Stimulated activated CD4-positive, alpha-beta T cell treated with anti-CD3 and anti-CD28 coated beads, Interleukin-15, amount 100 ng/mL, for 1 hour (primary cell): ENCODE measurements around the gene TRPV4.

Experiments used
- DNase-seq, 2 donors: peaks; one replicate each; pipeline ENCODE4 v3.0.0-alpha.2; 2020; ENCODE audit warnings: low read depth in 1 of 2, low spot score in 1 of 2

TRPV4 gene

GRCh38 chr12:109781668-109782325, 51.4 kb downstream of the TRPV4 start:
- no peak for DNase-seq

GRCh38 chr12:109779382-109779781, 53.8 kb downstream of the TRPV4 start:
- DNase-seq = no peak

GRCh38 chr12:109778684-109779083, 54.5 kb downstream of the TRPV4 start:
- no peak for DNase-seq

GRCh38 chr12:109777544-109777943, 55.7 kb downstream of the TRPV4 start:
- no peak for DNase-seq

- no peak for DNase-seq
These were observed 56.6 kb downstream of the TRPV4 start for GRCh38 chr12:109776624-109777023.

- peak; percentile 36 to 65 for DNase-seq
These were observed 57.9 kb downstream of the TRPV4 start for GRCh38 chr12:109775172-109775881.

- DNase-seq = no peak
These were observed 59.7 kb downstream of the TRPV4 start for GRCh38 chr12:109773384-109774011.

- no peak for DNase-seq
These were observed 60.4 kb downstream of the TRPV4 start for GRCh38 chr12:109772622-109773321.

- DNase-seq = no peak
These were observed 61.2 kb downstream of the TRPV4 start for GRCh38 chr12:109771746-109772621.

GRCh38 chr12:109770861-109771670, 62.1 kb downstream of the TRPV4 start:
- no peak for DNase-seq

- no peak for DNase-seq
These were observed 62.9 kb downstream of the TRPV4 start for GRCh38 chr12:109770104-109770860.

- DNase-seq = no peak
These were observed 64.1 kb downstream of the TRPV4 start for GRCh38 chr12:109768901-109769670.

GRCh38 chr12:109767991-109768900, 65.0 kb downstream of the TRPV4 start:
- no peak for DNase-seq

- no peak for DNase-seq
These were observed 65.7 kb downstream of the TRPV4 start for GRCh38 chr12:109767456-109767855.

GRCh38 chr12:109766251-109766778, 66.9 kb downstream of the TRPV4 start:
- no peak for DNase-seq

- DNase-seq = no peak
These were observed 67.8 kb downstream of the TRPV4 start for GRCh38 chr12:109765446-109765810.

- no peak for DNase-seq
These were observed 68.3 kb downstream of the TRPV4 start for GRCh38 chr12:109764776-109765445.
